ENCODE results near the gene SERINC1. TPM values are rescaled to one million over a fixed set of nuclear protein-coding genes. Genes with fewer than 3 reads are reported as not detected.

SERINC1 gene
- total RNA-seq, 2 donors from 2014 or later = 31.3 to 84.3 TPM

DNA sequence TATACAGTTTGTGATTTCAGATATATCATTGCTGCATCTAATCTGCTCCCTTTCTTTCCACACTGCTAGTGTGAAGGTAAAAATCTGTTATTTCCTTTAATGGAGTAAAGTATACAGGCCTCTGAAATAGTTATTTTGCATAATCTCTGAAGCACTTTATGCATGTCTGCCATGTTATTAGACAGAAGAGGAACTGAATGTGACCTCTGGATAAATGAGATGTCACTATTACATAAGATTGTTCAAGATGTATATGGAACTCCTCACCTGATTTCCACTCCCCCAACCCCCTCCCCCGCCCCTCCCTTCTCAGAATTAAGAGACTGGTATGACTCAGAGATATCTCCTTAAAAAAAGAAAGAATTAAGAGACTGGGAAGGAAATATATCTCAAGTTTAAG lies 26.3 kb downstream of the SERINC1 start:
- WGBS, 2 donors = 92 to 93% methylated on average over 1 of the region's 1 CpG
- intact Hi-C loops (cut with DNase I) = no loop called here
- TF ChIP-seq POLR2A (IDR thresholded peaks at IDR 0.05) = no peak
- TF ChIP-seq, protein P1, sequence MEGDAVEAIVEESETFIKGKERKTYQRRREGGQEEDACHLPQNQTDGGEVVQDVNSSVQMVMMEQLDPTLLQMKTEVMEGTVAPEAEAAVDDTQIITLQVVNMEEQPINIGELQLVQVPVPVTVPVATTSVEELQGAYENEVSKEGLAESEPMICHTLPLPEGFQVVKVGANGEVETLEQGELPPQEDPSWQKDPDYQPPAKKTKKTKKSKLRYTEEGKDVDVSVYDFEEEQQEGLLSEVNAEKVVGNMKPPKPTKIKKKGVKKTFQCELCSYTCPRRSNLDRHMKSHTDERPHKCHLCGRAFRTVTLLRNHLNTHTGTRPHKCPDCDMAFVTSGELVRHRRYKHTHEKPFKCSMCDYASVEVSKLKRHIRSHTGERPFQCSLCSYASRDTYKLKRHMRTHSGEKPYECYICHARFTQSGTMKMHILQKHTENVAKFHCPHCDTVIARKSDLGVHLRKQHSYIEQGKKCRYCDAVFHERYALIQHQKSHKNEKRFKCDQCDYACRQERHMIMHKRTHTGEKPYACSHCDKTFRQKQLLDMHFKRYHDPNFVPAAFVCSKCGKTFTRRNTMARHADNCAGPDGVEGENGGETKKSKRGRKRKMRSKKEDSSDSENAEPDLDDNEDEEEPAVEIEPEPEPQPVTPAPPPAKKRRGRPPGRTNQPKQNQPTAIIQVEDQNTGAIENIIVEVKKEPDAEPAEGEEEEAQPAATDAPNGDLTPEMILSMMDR (IDR thresholded peaks at IDR 0.05) = no peak
- H3K27ac ChIP-seq = no peak overlapping the region
- DNase-seq (no peak), ATAC-seq (no peak)
- peaks cover 7 to 15% of the 10 kb centered on the region in 2 donors for H3K36me3 ChIP-seq (replicated peaks in 1 of 2; ENCODE audit: insufficient read depth in 1 of 2, low read depth in 2 of 2)
- no peaks in the 10 kb centered on the region for H3K4me1 ChIP-seq
- no peak overlapping the region for H3K4me3 ChIP-seq
- H3K27me3 ChIP-seq = no peaks in the 10 kb centered on the region
- H3K9me3 ChIP-seq = no peaks in the 10 kb centered on the region

DNA sequence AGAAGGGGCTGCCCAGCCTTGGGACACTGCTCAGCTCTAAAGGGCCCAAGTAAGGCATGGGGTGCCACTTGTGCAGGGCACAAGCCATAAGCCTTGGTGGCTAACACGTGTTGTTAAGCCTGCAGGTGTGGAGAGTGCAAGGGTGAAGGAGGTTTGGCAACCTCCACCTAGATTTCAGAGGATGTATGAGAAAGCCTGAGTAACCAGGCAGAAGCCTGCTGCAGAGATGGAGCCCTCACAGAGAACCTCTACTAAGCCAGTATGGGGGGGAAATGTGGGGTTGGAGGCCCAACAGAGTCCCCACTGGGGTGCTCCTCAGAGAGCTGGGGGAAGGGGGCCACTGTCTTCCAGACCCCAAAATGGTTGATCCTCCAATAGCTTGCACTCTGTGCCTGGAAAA lies 32.6 kb downstream of the SERINC1 start:
- peaks cover 0 to 6% (median 0%) of the 10 kb centered on the region in 3 donors for H3K9me3 ChIP-seq
- DNase-seq (no peak), ATAC-seq (no peak)
- H3K4me1 ChIP-seq = no peaks in the 10 kb centered on the region
- no peaks in the 10 kb centered on the region for H3K27me3 ChIP-seq
- intact Hi-C loops (cut with DNase I) = no loop called here
- H3K4me3 ChIP-seq = no peak overlapping the region
- H3K27ac ChIP-seq = no peak overlapping the region
- WGBS, 2 donors = 82 to 91% methylated on average over 1 of the region's 1 CpG
- no peak for TF ChIP-seq POLR2A (IDR thresholded peaks at IDR 0.05)
- TF ChIP-seq, protein P1 (IDR thresholded peaks at IDR 0.05) = no peak
- peaks cover 0 to 9% of the 10 kb centered on the region in 2 donors for H3K36me3 ChIP-seq (replicated peaks in 1 of 2; ENCODE audit: insufficient read depth in 1 of 2, low read depth in 2 of 2)

DNA sequence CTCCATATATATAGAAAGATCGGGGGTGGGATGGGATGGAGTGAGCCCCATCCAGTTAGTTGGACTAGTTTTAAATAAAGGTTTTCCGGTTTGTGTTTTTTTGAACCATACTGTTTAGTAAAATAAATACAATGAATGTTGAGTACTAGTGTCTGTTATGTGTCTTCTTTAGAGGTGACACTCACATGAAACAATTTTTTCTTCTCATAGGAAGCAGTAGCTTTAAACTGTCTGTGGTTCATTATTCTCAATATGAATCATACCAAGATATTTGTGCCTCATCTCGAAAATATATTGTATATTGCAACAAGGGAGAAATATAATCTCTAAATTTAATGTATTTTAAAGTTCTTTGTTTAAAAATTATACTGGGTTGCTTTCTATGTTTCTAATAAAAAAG lies 38.8 kb downstream of the SERINC1 start:
- no peaks in the 10 kb centered on the region for H3K4me1 ChIP-seq
- no peak overlapping the region for H3K4me3 ChIP-seq
- WGBS, 2 donors = 90 to 92% methylated on average over 3 of the region's 3 CpGs
- no peak for TF ChIP-seq POLR2A (IDR thresholded peaks at IDR 0.05)
- TF ChIP-seq, protein P1 (IDR thresholded peaks at IDR 0.05) = no peak
- ATAC-seq = no peak
- intact Hi-C loops (cut with DNase I) = no loop called here
- H3K27me3 ChIP-seq = no peaks in the 10 kb centered on the region
- peaks cover 0 to 6% of the 10 kb centered on the region in 2 donors for H3K36me3 ChIP-seq (replicated peaks in 1 of 2; ENCODE audit: insufficient read depth in 1 of 2, low read depth in 2 of 2)
- DNase-seq = no peak
- H3K9me3 ChIP-seq = no peaks in the 10 kb centered on the region
- H3K27ac ChIP-seq = no peak overlapping the region

DNA sequence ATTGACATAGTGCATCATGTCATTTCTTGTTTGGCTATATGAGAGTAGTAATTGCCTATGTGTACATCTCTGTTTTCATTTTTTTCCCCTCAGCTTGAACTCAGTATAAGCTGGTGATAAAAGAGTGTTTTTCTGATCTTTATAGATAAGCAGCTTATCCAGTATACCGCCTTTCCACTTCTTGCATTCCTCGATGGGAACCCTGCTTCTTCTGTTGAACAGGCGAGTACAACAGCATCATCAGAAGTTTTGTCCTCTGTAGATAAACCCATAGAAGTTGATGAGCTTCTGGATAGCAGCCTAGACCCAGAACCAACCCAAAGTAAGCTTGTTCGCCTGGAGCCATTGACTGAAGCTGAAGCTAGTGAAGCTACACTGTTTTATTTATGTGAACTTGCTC lies 39.8 kb downstream of the SERINC1 start:
- TF ChIP-seq, protein P1 (IDR thresholded peaks at IDR 0.05) = no peak
- TF ChIP-seq POLR2A (IDR thresholded peaks at IDR 0.05) = no peak
- WGBS, 2 donors = 87 to 92% methylated on average over 4 of the region's 4 CpGs
- H3K4me1 ChIP-seq = no peaks in the 10 kb centered on the region
- no peak overlapping the region for H3K4me3 ChIP-seq
- no peaks in the 10 kb centered on the region for H3K9me3 ChIP-seq
- peaks cover 0 to 6% of the 10 kb centered on the region in 2 donors for H3K36me3 ChIP-seq (replicated peaks in 1 of 2; ENCODE audit: insufficient read depth in 1 of 2, low read depth in 2 of 2)
- no peaks in the 10 kb centered on the region for H3K27me3 ChIP-seq
- intact Hi-C loops (cut with DNase I) = no loop called here
- DNase-seq (no peak), ATAC-seq (no peak)
- H3K27ac ChIP-seq = no peak overlapping the region

DNA sequence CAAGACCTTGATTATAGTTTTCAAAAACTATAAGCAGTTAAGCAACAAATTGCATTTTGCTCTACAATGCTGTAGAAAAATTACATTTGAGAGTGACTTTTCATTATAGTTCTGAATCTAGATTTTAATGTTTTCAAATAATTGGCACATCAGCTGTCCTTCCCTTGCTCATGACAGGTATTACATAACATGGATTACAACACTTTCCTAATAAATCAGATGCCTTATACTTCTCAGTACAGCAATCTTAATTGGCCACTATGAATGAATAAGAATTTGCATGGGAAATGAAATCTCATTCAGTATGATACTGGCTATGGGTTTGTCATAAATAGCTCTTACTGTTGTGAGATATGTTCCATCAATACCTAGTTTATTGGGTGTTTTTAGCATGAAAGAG lies 42.3 kb downstream of the SERINC1 start:
- Histone ChIP-seq H3K9me3 (no peaks in the 10 kb centered on the region), H3K36me3 (replicated peaks in 1 of 2; ENCODE audit: insufficient read depth in 1 of 2, low read depth in 2 of 2) (peaks cover 2 to 6% of the 10 kb centered on the region in 2 donors), H3K4me3 (no peak overlapping the region), H3K4me1 (no peaks in the 10 kb centered on the region), H3K27ac (no peak overlapping the region), H3K27me3 (no peaks in the 10 kb centered on the region)
- TF ChIP-seq POLR2A (IDR thresholded peaks at IDR 0.05) = no peak
- TF ChIP-seq, protein P1 (IDR thresholded peaks at IDR 0.05) = no peak
- DNase-seq = no peak
- ATAC-seq = no peak
- intact Hi-C loops (cut with DNase I) = no loop called here
